ENCODE results near the gene PTPRN.

Gene PTPRN

GRCh38 chr2:219268294-219268693 is 40.9 kb downstream of the PTPRN start:
- Histone ChIP-seq H3K36me3 (ENCODE audit: insufficient read depth, low read length) (no peaks in the 10 kb centered on the region), H3K4me1 (ENCODE audit: insufficient read depth, low read length, poor library complexity, severe bottlenecking) (no peaks in the 10 kb centered on the region), H4K20me1 (ENCODE audit: insufficient read depth, low read length, poor library complexity, severe bottlenecking) (no peaks in the 10 kb centered on the region), H3F3A (ENCODE audit: low read depth) (no peaks in the 10 kb centered on the region), H3K9me2 (replicated peaks; ENCODE audit: low read depth, low read length) (no peaks in the 10 kb centered on the region), H3K79me2 (ENCODE audit: insufficient read depth, low read length) (no peaks in the 10 kb centered on the region), H3K4me3 (ENCODE audit: low read length, poor library complexity, severe bottlenecking) (no peak overlapping the region), H3K9ac (ENCODE audit: low read depth, low read length, poor library complexity, severe bottlenecking) (no peak overlapping the region), H3K9me3 (ENCODE audit: insufficient read depth, low read depth, low read length) (no peaks in the 10 kb centered on the region), H3K4me2 (ENCODE audit: low read depth, low read length, poor library complexity, severe bottlenecking) (no peak overlapping the region), H3K27me3 (ENCODE audit: insufficient read depth, low read length, poor library complexity, severe bottlenecking) (no peaks in the 10 kb centered on the region), H2AFZ (ENCODE audit: low read length) (no peak overlapping the region)
- TF ChIP-seq, protein P1, sequence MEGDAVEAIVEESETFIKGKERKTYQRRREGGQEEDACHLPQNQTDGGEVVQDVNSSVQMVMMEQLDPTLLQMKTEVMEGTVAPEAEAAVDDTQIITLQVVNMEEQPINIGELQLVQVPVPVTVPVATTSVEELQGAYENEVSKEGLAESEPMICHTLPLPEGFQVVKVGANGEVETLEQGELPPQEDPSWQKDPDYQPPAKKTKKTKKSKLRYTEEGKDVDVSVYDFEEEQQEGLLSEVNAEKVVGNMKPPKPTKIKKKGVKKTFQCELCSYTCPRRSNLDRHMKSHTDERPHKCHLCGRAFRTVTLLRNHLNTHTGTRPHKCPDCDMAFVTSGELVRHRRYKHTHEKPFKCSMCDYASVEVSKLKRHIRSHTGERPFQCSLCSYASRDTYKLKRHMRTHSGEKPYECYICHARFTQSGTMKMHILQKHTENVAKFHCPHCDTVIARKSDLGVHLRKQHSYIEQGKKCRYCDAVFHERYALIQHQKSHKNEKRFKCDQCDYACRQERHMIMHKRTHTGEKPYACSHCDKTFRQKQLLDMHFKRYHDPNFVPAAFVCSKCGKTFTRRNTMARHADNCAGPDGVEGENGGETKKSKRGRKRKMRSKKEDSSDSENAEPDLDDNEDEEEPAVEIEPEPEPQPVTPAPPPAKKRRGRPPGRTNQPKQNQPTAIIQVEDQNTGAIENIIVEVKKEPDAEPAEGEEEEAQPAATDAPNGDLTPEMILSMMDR (conservative IDR thresholded peaks at IDR 0.05; ENCODE audit: low read length) = no peak
- TF ChIP-seq EZH2phosphoT487 (IDR thresholded peaks at IDR 0.05; ENCODE audit: borderline replicate concordance) = no peak

DNA sequence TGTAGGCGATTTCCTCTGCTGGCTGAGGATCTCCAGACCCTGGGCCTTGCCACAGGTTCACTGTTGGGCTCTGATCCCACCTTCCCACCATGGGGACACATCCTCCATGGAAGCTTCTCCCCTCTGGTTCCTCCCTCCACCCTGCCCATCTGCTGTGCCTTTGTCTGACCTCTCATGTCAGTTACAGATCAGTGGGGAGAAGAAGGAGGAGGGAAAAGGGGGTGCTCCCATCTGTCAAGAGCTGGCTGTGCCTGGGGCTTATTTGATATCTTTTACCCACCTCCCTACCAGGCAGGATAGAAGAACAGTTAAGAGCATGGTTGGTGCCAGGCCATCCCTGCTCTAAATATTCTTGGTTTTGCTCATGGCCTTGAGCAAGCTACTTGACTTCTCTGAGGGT is 42.3 kb downstream of the PTPRN start:
- Histone ChIP-seq H3K36me3 (ENCODE audit: insufficient read depth, low read length) (no peaks in the 10 kb centered on the region), H3K9me3 (ENCODE audit: insufficient read depth, low read depth, low read length) (no peaks in the 10 kb centered on the region), H3K79me2 (ENCODE audit: insufficient read depth, low read length) (no peaks in the 10 kb centered on the region), H3K4me1 (ENCODE audit: insufficient read depth, low read length, poor library complexity, severe bottlenecking) (no peaks in the 10 kb centered on the region), H3K27me3 (ENCODE audit: insufficient read depth, low read length, poor library complexity, severe bottlenecking) (no peaks in the 10 kb centered on the region), H3K4me2 (ENCODE audit: low read depth, low read length, poor library complexity, severe bottlenecking) (no peak overlapping the region), H3K9ac (ENCODE audit: low read depth, low read length, poor library complexity, severe bottlenecking) (no peak overlapping the region), H3K9me2 (replicated peaks; ENCODE audit: low read depth, low read length) (no peaks in the 10 kb centered on the region), H4K20me1 (ENCODE audit: insufficient read depth, low read length, poor library complexity, severe bottlenecking) (no peaks in the 10 kb centered on the region), H3F3A (ENCODE audit: low read depth) (no peaks in the 10 kb centered on the region), H2AFZ (ENCODE audit: low read length) (no peak overlapping the region), H3K4me3 (ENCODE audit: low read length, poor library complexity, severe bottlenecking) (no peak overlapping the region)
- no peak for TF ChIP-seq EZH2phosphoT487 (IDR thresholded peaks at IDR 0.05; ENCODE audit: borderline replicate concordance)
- TF ChIP-seq, protein P1 (conservative IDR thresholded peaks at IDR 0.05; ENCODE audit: low read length) = no peak

- Histone ChIP-seq H4K20me1 (ENCODE audit: insufficient read depth, low read length, poor library complexity, severe bottlenecking) (no peaks in the 10 kb centered on the region), H3K4me2 (ENCODE audit: low read depth, low read length, poor library complexity, severe bottlenecking) (no peak overlapping the region), H3K4me1 (ENCODE audit: insufficient read depth, low read length, poor library complexity, severe bottlenecking) (peaks cover 1% of the 10 kb centered on the region), H3K4me3 (ENCODE audit: low read length, poor library complexity, severe bottlenecking) (no peak overlapping the region), H3F3A (ENCODE audit: low read depth) (no peaks in the 10 kb centered on the region), H2AFZ (ENCODE audit: low read length) (no peak overlapping the region), H3K9me3 (ENCODE audit: insufficient read depth, low read depth, low read length) (no peaks in the 10 kb centered on the region), H3K9me2 (replicated peaks; ENCODE audit: low read depth, low read length) (no peaks in the 10 kb centered on the region), H3K36me3 (ENCODE audit: insufficient read depth, low read length) (no peaks in the 10 kb centered on the region), H3K27me3 (ENCODE audit: insufficient read depth, low read length, poor library complexity, severe bottlenecking) (no peaks in the 10 kb centered on the region), H3K79me2 (ENCODE audit: insufficient read depth, low read length) (no peaks in the 10 kb centered on the region), H3K9ac (ENCODE audit: low read depth, low read length, poor library complexity, severe bottlenecking) (no peak overlapping the region)
- TF ChIP-seq EZH2phosphoT487 (IDR thresholded peaks at IDR 0.05; ENCODE audit: borderline replicate concordance) = no peak
- TF ChIP-seq, protein P1 (conservative IDR thresholded peaks at IDR 0.05; ENCODE audit: low read length) = no peak
These were observed 43.0 kb downstream of the PTPRN start for GRCh38 chr2:219266232-219266631.
